HL-60/S4 (cell line): ENCODE data around the gene TBCD.

Experiments used
- in situ Hi-C: fragments of 300-500 bp; cut with MboI; formaldehyde crosslinking; loops from 2 replicates; pipeline ENCODE4 v1.14.3; 2022; ENCODE audit warnings: low sequenced_read_pairs

TBCD gene

DNA sequence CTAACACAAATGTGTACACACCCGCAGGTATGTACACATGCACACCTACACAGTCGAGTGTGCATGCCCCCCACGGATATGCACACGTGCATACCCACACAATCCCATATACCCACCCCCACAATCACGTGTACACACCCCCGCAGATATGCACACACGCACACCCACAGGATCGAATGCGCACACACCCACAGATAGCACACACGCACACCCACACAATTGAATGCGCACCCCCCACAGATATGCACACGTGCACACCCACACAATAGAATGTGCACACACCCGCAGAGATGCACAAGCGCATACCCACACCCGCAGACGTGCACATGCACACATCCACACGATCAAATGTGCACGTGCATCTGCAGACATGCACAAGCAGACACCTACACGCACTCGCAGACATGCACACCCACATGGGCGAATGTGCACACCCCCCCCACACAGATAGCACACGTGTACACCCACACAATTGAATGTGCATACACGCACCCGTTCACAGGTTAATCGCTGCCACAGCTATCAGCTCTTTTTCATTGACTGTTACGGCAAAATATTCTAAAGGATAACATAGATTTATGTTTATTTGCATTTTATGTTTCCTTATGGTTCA lies 77.1 kb downstream of the TBCD start:
- in situ Hi-C loops, result no loop called here

GRCh38 chr17:82830249-82830661 lies 78.4 kb downstream of the TBCD start:
- in situ Hi-C loops, result no loop called here

- in situ Hi-C loops, result no loop called here
Observed at GRCh38 chr17:82831041-82831817, 79.4 kb downstream of the TBCD start.

DNA sequence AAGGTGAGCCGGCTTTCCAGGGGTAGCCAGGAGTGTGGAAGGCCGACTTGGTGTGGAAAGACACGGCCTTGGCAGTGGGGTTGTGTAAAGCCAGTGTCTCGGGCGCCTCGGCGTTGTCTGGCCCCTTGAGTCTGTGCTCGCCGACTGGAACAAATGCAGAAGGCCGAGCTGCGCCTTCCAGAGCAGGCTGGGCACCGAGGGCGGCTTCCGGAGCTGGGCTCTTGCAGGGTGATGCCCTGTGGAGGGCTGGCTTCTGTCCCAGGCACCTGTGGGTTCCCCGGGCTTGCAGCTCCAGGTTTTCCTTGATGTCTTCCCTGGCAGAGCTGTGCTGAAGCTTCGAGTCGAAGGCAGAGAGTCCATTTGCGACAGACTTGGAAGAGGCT lies 79.9 kb downstream of the TBCD start:
- in situ Hi-C loops, result no loop called here

- in situ Hi-C loops, result no loop called here
Observed at GRCh38 chr17:82832411-82832810, 80.5 kb downstream of the TBCD start.

DNA sequence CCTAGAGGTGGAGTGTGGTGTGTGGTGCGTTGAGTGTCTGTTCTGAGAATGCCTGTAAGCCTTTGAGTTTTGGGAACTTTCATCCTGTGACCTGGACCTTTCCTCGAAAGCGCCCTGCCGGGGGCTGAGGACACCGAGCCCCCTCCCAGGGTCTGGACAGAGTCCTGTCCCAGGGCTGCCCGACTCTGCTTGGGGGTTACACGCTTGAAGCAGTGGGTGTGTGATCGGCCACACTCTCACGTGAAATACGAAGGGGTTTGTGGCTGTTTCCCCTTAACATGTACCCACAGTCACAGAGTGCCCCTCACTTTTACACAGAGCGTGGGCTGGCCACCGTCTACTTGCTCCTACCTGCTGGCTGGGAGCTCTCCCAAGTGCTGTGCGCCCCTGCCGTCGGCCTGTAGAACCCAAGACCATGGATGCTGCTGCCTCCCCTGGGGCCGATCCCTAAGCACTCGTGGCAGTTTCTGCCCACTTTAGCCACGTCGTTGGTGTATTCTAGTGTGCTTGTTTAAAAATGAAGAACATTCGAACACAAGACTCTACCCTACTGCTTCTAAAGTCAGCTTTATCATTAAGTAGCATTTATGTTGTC lies 81.1 kb downstream of the TBCD start:
- in situ Hi-C loops, result no loop called here

GRCh38 chr17:82835122-82835521 lies 83.3 kb downstream of the TBCD start:
- in situ Hi-C loops, result no loop called here

DNA sequence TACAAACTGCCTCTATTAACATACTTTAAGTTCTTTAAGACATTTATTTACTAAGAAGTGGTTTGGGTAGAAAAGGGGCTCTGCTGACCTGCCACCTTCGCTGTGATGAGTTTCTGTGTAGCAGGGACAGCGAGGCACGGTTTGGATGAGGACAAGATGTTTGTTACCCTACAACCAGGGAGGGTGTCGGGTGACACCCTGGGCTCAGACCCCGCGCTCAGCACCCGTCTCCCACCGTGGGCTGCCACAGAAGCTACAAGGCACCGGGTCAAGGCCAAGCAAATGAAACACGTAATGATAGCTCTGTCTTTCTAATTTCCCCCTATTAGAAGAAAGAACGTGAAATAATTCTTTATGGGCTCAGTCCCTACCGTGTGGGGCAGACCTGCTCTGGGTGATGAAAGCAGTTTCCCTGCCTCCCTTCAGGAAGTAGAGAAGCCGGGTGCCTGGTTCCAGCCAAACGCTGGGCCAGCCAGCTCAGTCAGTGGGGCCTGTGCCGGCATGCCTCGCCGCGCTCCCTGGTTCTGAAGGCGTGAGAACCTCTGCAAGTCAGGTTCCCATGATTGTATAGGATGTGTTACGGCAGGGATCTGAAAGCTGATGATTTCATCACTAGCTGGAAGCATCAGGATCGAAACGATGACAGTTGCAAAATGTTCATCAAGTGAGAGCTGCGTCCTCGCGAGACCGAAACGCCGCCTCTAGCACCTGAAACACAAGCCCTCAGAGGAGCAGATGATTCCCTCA lies 84.1 kb downstream of the TBCD start:
- in situ Hi-C loops, result no loop called here

GRCh38 chr17:82836823-82837357 lies 85.0 kb downstream of the TBCD start:
- in situ Hi-C loops, result no loop called here

DNA sequence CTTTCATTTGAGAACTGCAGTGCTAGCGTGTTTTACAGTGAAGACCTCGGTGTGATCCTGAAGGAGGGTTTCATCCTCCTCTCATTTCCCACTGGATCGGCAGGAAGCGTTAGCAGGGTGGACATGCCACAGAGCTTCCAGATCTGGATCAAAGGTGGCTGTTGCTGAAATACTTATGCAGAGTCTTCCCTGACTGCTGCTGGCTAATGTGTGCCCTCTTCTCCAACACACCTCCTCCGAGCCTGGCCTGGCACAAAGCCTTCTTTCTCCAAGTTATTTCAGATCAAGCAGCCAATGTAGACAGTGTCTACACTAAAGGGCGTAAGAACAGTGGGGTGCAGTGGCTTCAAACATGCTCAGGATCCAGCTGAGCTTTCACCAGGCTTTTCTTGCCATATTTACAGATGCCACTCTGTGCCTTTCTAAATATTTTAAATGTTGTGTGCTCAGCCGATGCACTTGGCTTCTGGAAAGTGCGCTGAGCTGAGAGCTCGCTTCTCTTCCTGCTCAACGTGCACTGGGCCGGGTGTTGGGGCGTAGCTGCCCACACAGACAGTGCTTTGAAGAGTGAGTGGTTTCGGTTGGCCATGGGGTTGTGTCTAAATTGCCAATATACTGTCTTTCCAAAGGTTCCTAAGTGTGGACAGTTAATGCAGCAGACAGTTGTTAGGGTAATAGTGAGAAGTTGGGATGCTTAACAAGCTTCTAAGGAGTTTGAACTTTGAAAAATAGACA lies 85.9 kb downstream of the TBCD start:
- in situ Hi-C loops, result no loop called here

DNA sequence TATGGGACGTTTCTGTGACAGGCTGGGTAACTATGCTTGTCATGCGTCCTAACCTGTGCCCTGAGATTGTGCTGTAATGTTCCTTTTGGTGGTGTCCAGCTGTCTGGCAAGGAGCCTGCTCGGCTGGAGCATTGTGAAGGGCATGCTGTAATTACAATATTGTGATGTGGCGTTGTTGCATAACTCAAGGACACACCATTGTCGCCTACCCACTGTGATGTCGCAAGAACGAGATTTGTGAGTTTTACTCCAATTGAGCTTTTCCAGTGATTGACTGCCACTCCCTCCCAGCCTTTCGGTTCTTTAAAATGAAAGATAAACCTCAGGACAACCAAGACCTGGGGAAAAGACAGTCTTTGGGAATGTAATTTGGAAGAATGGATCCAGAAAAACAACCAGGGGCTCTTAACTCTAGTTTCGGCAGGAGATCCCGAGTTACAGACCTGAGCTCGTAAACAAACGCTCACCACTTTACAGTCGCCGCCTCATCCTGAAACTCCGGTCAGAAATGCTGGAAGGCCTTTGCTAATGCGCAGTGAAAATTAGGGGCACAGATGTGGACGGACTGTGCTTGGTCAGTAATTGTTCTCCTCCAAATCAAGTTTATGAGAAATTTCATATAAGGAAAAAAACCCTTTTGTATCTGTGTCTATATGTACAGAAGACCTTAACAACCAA lies 86.7 kb downstream of the TBCD start:
- in situ Hi-C loops, result no loop called here

- in situ Hi-C loops, result no loop called here
Observed at GRCh38 chr17:82839617-82840292, 87.9 kb downstream of the TBCD start, which contains the start of gene ZNF750. Gene ZNF750, minus strand, starts transcription at chr17:82840022. Its CDS starts 7,568 bp downstream, at chr17:82832454.

GRCh38 chr17:82840431-82840831 lies 88.6 kb downstream of the TBCD start:
- in situ Hi-C loops, result no loop called here

DNA sequence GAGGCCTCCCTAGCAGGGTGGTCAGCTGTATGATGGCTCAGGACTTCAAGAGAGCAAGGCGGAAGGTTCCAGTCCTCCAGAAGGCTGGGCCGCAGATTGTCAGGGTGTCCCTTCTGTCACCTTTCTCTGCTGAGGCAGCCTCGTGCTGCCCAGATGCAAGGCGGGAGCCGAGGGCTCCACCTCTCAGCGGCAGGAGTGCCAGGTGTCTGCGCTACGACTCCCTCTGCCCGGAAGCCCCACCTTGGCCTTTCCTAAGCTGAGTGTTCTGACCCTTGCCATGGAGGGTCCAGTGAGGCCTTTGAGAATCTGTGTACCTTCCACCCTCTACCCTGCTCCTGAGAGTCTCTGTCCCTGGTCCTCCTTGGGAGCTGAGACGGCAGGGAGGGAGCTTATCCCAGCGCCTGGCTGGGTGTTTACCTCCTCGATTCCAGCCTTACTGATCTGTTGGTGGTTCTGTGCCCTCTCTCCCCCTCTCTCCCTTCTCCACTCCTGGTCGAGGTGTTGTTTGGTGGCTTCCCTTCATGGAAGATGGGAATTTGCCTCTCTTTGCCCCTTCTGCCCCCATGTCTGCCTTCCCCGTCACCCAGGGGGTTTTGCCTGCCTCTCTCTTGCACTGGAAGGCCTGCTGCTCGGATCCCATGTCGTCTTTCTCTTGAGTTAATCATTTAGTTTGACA lies 90.2 kb downstream of the TBCD start:
- in situ Hi-C loops, result no loop called here

GRCh38 chr17:82843904-82844680 lies 92.2 kb downstream of the TBCD start:
- in situ Hi-C loops, result no loop called here

- in situ Hi-C loops, result no loop called here
Observed at GRCh38 chr17:82844796-82845162, 92.9 kb downstream of the TBCD start.

DNA sequence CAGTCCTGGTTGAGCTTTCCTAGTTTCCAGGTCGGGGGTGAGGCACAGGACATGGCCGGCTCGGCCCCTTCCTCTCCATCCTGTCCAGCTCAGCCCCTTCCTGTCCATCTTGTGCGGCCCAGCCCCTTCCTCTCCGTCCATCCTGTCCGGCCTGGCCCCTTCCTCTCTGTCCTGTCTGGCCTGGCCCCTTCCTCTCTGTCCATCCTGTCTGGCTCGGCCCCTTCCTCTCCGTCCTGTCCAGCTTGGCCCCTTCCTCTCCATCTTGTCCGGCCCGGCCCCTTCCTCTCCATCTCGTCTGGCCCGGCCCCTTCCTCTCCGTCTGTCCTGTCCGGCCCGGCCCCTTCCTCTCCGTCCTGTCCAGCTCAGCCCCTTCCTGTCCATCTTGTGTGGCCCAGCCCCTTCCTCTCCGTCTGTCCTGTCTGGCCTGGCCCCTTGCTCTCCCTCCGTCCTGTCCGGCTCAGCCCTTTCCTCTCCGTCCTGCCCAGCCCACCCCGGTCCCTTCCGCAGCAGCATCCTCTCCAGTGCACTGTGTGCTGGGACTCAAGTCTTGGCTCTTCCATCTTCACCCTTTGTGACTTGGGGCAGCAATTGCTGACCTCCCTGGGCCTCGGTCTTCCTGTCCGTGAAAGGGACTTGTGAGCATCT lies 93.4 kb downstream of the TBCD start:
- in situ Hi-C loops, result no loop called here
